IMR-90 (cell line): Measurements from ENCODE around the gene STX8. TPM values are rescaled to one million over a fixed set of nuclear protein-coding genes. Genes with fewer than 3 reads are reported as not detected.
"Not testable (repeated sequence)": the region's sequence is repeated elsewhere in the genome, so short reads cannot be mapped to it uniquely, and the experiment has no call there.

Experiments used
- ATAC-seq: fragments of 200-7000 bp; cut with Tn5 transposase; 2 replicates; pipeline ENCODE4 v1.9.1; 2020; ENCODE audit warnings: low read depth, mild to moderate bottlenecking, moderate library complexity
- BruUV-seq: library from RNA; stranded (reverse); fragments of 400-500 nt; replicated peaks from 2 replicates; lab custom pipeline; 2021; lab: Mats Ljungman, UMichigan
- CTCF ChIA-PET: fragments of 300-600 bp; formaldehyde crosslinking; extraction: SDS; loops from one replicate; lab custom pipeline; 2021; ENCODE audit warnings: antibody characterized with exemption; lab: Yijun Ruan, JAX
- POLR2A ChIA-PET: fragments of 300-600 bp; sonication (Branson Sonifier 250); formaldehyde crosslinking; loops from one replicate; lab custom pipeline; 2022; ENCODE audit warnings: antibody characterized with exemption; ENCODE audit not compliant: unreplicated experiment; lab: Charles Lee
- DNase-seq: peaks from one replicate; pipeline ENCODE4 v3.0.0; 2013
- H2AFZ ChIP-seq: replicated peaks from 2 replicates; pipeline ENCODE3; 2013; ENCODE audit warnings: low read length, mild to moderate bottlenecking; ENCODE audit not compliant: poor library complexity
- H2AK5ac ChIP-seq: 2 replicates; pipeline ENCODE4 v1.6.1; 2013; ENCODE audit warnings: low read depth, low read length, inconsistent platforms
- H2AK9ac ChIP-seq: replicated peaks from 2 replicates; pipeline ENCODE3; 2013; ENCODE audit warnings: mild to moderate bottlenecking, low read depth, low read length, moderate library complexity; ENCODE audit not compliant: poor library complexity
- H2BK120ac ChIP-seq: 2 replicates; pipeline ENCODE4 v1.6.1; 2013; ENCODE audit warnings: low read depth, low read length, inconsistent platforms
- H2BK15ac ChIP-seq: 3 replicates; pipeline ENCODE4 v1.6.1; 2013; ENCODE audit warnings: low read depth, low read length, inconsistent platforms
- H2BK20ac ChIP-seq: 2 replicates; pipeline ENCODE4 v1.6.1; 2013; ENCODE audit warnings: low read depth, mild to moderate bottlenecking, inconsistent platforms, low read length, moderate library complexity
- H2BK5ac ChIP-seq: 2 replicates; pipeline ENCODE4 v1.6.1; 2013; ENCODE audit warnings: mild to moderate bottlenecking, low read depth, low read length, inconsistent platforms; ENCODE audit not compliant: poor library complexity, severe bottlenecking
- H3K14ac ChIP-seq: replicated peaks from 2 replicates; pipeline ENCODE4 v1.6.1; 2013; ENCODE audit warnings: low read depth, low read length, inconsistent platforms
- H3K18ac ChIP-seq: 2 replicates; pipeline ENCODE4 v1.6.1; 2013; ENCODE audit warnings: low read depth, low read length, control low read depth
- H3K23ac ChIP-seq: 2 replicates; pipeline ENCODE4 v1.6.1; 2013; ENCODE audit warnings: low read depth, low read length, inconsistent platforms
- H3K27ac ChIP-seq: 2 replicates; pipeline ENCODE4 v1.5.1; 2013; ENCODE audit warnings: mild to moderate bottlenecking, control low read depth, low read length; ENCODE audit not compliant: insufficient read depth
- H3K27me3 ChIP-seq: 2 replicates; pipeline ENCODE4 v1.6.1; 2013; ENCODE audit warnings: low read length; ENCODE audit not compliant: control insufficient read depth, insufficient read depth
- H3K36me3 ChIP-seq: 2 replicates; pipeline ENCODE4 v1.6.1; 2013; ENCODE audit warnings: low read length, mixed read lengths; ENCODE audit not compliant: control insufficient read depth, insufficient read depth
- H3K4ac ChIP-seq: 2 replicates; pipeline ENCODE4 v1.6.1; 2013; ENCODE audit warnings: low read depth, low read length, inconsistent platforms
- H3K4me1 ChIP-seq: 2 replicates; pipeline ENCODE4 v1.6.1; 2013; ENCODE audit warnings: low read length, mixed read lengths; ENCODE audit not compliant: control insufficient read depth, insufficient read depth
- H3K4me2 ChIP-seq: 2 replicates; pipeline ENCODE4 v1.6.1; 2013; ENCODE audit warnings: low read depth, mild to moderate bottlenecking, control low read depth, low read length, moderate library complexity
- H3K4me3 ChIP-seq: 2 replicates; pipeline ENCODE4 v1.5.1; 2013; ENCODE audit warnings: low read depth, mild to moderate bottlenecking, control low read depth, low read length, moderate library complexity; ENCODE audit not compliant: insufficient read depth
- H3K56ac ChIP-seq: 2 replicates; pipeline ENCODE4 v1.6.1; 2013; ENCODE audit warnings: low read length, inconsistent platforms; ENCODE audit not compliant: insufficient read depth; ENCODE audit errors: extremely low read depth
- H3K79me1 ChIP-seq, 2 experiments: 2 replicates each; pipeline ENCODE4 v1.6.1; 2013; ENCODE audit warnings: low read length in 2 of 2, inconsistent platforms in 1 of 2, low read depth in 1 of 2
- H3K9ac ChIP-seq: 2 replicates; pipeline ENCODE4 v1.6.1; 2013; ENCODE audit warnings: low read depth, low read length, control low read depth
- H3K9me1 ChIP-seq: 2 replicates; pipeline ENCODE4 v1.6.1; 2013; ENCODE audit warnings: low read length, inconsistent platforms; ENCODE audit not compliant: insufficient read depth
- H3K9me3 ChIP-seq: 2 replicates; pipeline ENCODE4 v1.6.1; 2013; ENCODE audit warnings: low read length; ENCODE audit not compliant: control insufficient read depth, insufficient read depth
- H4K20me1 ChIP-seq: 2 replicates; pipeline ENCODE4 v1.6.1; 2013; ENCODE audit warnings: low read length, inconsistent platforms; ENCODE audit not compliant: insufficient read depth
- H4K5ac ChIP-seq: 2 replicates; pipeline ENCODE4 v1.6.1; 2013; ENCODE audit warnings: mild to moderate bottlenecking, low read depth, low read length, control low read depth
- H4K8ac ChIP-seq, 2 experiments: 2 replicates each; pipeline ENCODE4 v1.6.1; 2013; ENCODE audit warnings: low read depth in 2 of 2, low read length in 2 of 2, control low read depth in 1 of 2, inconsistent platforms in 1 of 2
- H4K91ac ChIP-seq: 2 replicates; pipeline ENCODE4 v1.6.1; 2013; ENCODE audit warnings: low read depth, low read length, inconsistent platforms; ENCODE audit not compliant: insufficient read depth
- WGBS, 2 experiments: methylation state at CpG; one replicate each; pipeline versions ENCODE4 v1.1.5 to v1.1.7; 2013; ENCODE audit warnings: missing lambda C conversion rate in 2 of 2; ENCODE audit not compliant: insufficient read length in 1 of 2; ENCODE audit errors: extremely low coverage in 2 of 2; 5-methylcytosine and 5-hydroxymethylcytosine counted together
- dilution Hi-C: fragments of 300-500 bp; cut with HindIII; formaldehyde crosslinking; loops from one replicate; pipeline ENCODE4 v1.14.3; 2018; ENCODE audit warnings: low sequenced_read_pairs; ENCODE audit not compliant: unreplicated experiment
- in situ Hi-C: fragments of 300-500 bp; cut with MboI; formaldehyde crosslinking; loops from 3 replicates; pipeline ENCODE4 v1.14.3; 2019; ENCODE audit warnings: low sequenced_read_pairs, inconsistent platforms, mixed read lengths
- intact Hi-C: fragments of 100-400 bp; cut with micrococcal nuclease; formaldehyde crosslinking; loops from 2 replicates; pipeline ENCODE4 v1.10.0; 2022
- polyA plus RNA-seq, 3 experiments: library from polyadenylated mRNA; depleted of rRNA; stranded (reverse); fragments of >200 nt; gene quantifications; 2 replicates each; pipeline ENCODE4 v1.2.3, GENCODE V29; 2012; ENCODE audit warnings: low replicate concordance in 1 of 3
- total RNA-seq: library from RNA; depleted of rRNA; stranded (reverse); fragments of >200 nt; gene quantifications from 2 replicates; pipeline ENCODE4 v1.2.3, GENCODE V29; 2012

The STX8 gene
- total and polyA plus RNA-seq, 2 of the 4 experiments (the other 2 are of a cell fraction): 26.5 to 47.0 TPM

DNA sequence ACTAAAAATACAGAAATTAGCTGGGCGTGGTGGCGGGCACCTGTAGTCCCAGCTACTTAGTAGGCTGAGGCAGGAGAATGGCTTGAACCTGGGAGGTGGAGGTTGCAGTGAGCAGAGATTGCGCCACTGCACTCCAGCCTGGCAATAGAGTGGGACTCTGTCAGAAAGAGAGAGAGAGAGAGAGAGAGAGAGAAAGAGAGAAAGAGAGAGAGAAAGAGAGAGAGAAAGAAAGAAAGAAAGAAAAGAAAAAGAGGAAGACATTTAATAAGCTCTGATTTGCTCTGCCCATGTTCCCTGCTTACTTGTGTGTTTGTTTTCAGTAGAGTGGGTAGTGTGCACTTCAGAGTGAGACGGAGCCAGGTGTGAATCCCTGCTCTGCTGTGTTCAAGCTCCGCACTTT is 22.0 kb upstream of the STX8 start:
- H3K36me3 ChIP-seq, in situ Hi-C loops, H4K20me1 ChIP-seq, H4K91ac ChIP-seq, H3K4me1 ChIP-seq, H3K18ac ChIP-seq, H2AFZ ChIP-seq, H2BK20ac ChIP-seq, CTCF ChIA-PET, H3K27ac ChIP-seq, BruUV-seq, H4K8ac ChIP-seq, H3K27me3 ChIP-seq, intact Hi-C loops, H3K9ac ChIP-seq, H2BK120ac ChIP-seq, H3K9me1 ChIP-seq, H2BK5ac ChIP-seq, H2BK15ac ChIP-seq, H3K9me3 ChIP-seq, DNase-seq, H3K4me2 ChIP-seq, H3K79me1 ChIP-seq, H3K56ac ChIP-seq, H3K4ac ChIP-seq, H2AK5ac ChIP-seq, H3K4me3 ChIP-seq, H3K23ac ChIP-seq, H3K14ac ChIP-seq, ATAC-seq, POLR2A ChIA-PET, dilution Hi-C loops, H4K5ac ChIP-seq, H2AK9ac ChIP-seq: not testable (repeated sequence)
- 78% methylated on average over 1 of the region's 5 CpGs; no CpG with 5 or more reads in 1 of the 2 experiments for WGBS, 2 experiments
